Left lung (tissue), 10 donors: Measurements from ENCODE around the gene HNRNPUL1. TPM values are rescaled to one million over a fixed set of nuclear protein-coding genes. Genes with fewer than 3 reads are reported as not detected.

Source experiments
- ATAC-seq: fragments of 200-7000 bp; cut with Tn5 transposase; one replicate; pipeline ENCODE4 v1.9.1; 2020; ENCODE audit warnings: moderate library complexity
- DNase-seq, 4 donors: peaks; one replicate each; pipeline ENCODE4 v3.0.0-alpha.2; 2013 to 2020
- H3K27ac ChIP-seq, 2 donors: fragments of 200-600 bp; sonication (generic) in 1 of 2; one replicate each; pipeline versions ENCODE4 v1.5.0 to v1.8.0; 2020 to 2021
- H3K27me3 ChIP-seq, 2 donors: fragments of 200-600 bp; sonication (generic) in 1 of 2; one replicate each; pipeline versions ENCODE4 v1.5.0 to v1.8.0; 2020 to 2021
- H3K36me3 ChIP-seq, 2 donors: fragments of 200-600 bp; sonication (generic) in 1 of 2; one replicate each; pipeline versions ENCODE4 v1.5.0 to v1.8.0; 2020 to 2021
- H3K4me1 ChIP-seq, 2 donors: fragments of 200-600 bp; one replicate each; pipeline ENCODE4 v1.8.0; 2021
- H3K4me3 ChIP-seq, 2 donors: fragments of 200-600 bp; sonication (generic) in 1 of 2; one replicate each; pipeline versions ENCODE4 v1.5.0 to v1.8.0; 2020 to 2021; ENCODE audit warnings: mild to moderate bottlenecking in 1 of 2
- H3K9me3 ChIP-seq, 2 donors: fragments of 200-600 bp; sonication (generic) in 1 of 2; one replicate each; pipeline versions ENCODE4 v1.5.0 to v1.8.0; 2020 to 2021
- intact Hi-C, 2 donors: fragments of 100-400 bp; cut with DNase I; formaldehyde crosslinking; loops; one replicate each; pipeline versions ENCODE4 v1.11.2 to v1.14.2; 2022
- polyA plus RNA-seq, 6 donors: library from polyadenylated mRNA; unstranded; fragments of 120-200 nt; gene quantifications; one replicate each; pipeline ENCODE4 v1.2.1, GENCODE V29; 2013; ENCODE audit not compliant: insufficient read length in 6 of 6
- total RNA-seq, 2 donors: library from RNA; stranded (reverse); fragmentation: NEBNext Ultra II Directional; extraction: Animal tissue kit (Norgen Biotek cat#: 25700); gene quantifications; one replicate each; pipeline ENCODE4 v1.2.1, GENCODE V29; 2021
- TF ChIP-seq, protein P1 (sequence below), 2 donors: fragments of 200-600 bp; sonication (generic) in 1 of 2; IDR thresholded peaks; one replicate each; pipeline versions ENCODE4 v1.5.0 to v1.8.0; 2021; ENCODE audit warnings: antibody characterized with exemption in 2 of 2
- donor health status: DM: no; HTN: yes; CAD: no.
- donor health status: DM: no; HTN: no; CAD: no.

The HNRNPUL1 gene
- total and polyA plus RNA-seq, 8 donors = 168 to 240 (median 227) TPM

DNA sequence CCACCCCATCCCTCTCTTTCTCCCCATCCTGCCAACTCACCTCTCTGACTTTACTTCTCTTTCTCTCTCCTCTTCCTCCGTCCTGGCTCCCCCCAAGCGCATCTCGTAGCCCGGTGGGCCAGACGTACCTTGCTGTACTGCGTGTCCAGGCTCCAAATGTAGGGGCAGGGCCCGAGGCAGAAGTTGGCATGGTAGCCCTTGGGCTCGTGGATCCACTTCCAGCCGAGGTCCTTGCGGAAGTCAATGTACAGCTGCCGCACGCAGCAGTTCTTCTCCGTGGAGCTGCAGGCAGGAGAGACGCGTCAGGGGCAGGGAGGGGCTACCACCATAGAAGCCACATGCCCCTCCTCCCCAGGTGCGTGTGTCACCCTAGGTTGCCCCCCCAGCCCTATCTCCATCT is 67.8 kb downstream of the HNRNPUL1 start:
- DNase-seq (no peak), ATAC-seq (no peak)
- H3K4me1 ChIP-seq = peaks cover 11 to 75% of the 10 kb centered on the region in 2 donors
- no peak overlapping the region for H3K27ac ChIP-seq
- no peaks in the 10 kb centered on the region for H3K9me3 ChIP-seq
- no peak overlapping the region for H3K4me3 ChIP-seq
- H3K27me3 ChIP-seq = no peaks in the 10 kb centered on the region
- intact Hi-C loops = no loop called here
- TF ChIP-seq, protein P1, sequence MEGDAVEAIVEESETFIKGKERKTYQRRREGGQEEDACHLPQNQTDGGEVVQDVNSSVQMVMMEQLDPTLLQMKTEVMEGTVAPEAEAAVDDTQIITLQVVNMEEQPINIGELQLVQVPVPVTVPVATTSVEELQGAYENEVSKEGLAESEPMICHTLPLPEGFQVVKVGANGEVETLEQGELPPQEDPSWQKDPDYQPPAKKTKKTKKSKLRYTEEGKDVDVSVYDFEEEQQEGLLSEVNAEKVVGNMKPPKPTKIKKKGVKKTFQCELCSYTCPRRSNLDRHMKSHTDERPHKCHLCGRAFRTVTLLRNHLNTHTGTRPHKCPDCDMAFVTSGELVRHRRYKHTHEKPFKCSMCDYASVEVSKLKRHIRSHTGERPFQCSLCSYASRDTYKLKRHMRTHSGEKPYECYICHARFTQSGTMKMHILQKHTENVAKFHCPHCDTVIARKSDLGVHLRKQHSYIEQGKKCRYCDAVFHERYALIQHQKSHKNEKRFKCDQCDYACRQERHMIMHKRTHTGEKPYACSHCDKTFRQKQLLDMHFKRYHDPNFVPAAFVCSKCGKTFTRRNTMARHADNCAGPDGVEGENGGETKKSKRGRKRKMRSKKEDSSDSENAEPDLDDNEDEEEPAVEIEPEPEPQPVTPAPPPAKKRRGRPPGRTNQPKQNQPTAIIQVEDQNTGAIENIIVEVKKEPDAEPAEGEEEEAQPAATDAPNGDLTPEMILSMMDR (IDR thresholded peaks at IDR 0.05) = no peak
- peaks cover 0 to 57% of the 10 kb centered on the region in 2 donors for H3K36me3 ChIP-seq

DNA sequence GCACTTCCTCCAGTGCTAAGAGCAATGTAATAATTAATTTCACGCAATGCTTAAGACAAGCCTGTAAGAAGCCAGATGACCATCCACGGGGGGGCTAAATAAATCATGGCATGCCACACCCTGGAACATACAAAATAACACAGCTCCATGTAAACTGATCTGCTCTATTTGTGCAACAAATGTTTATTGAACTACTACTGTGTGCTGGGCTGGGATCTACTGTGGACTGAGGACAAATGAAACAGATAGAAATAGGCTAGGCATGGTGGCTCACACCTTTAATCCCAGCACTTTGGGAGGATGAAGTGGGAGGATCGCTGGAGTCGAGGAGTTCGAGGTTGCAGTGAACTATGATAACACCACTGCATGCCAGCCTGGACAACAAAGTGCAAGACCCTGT is 68.3 kb downstream of the HNRNPUL1 start:
- H3K9me3 ChIP-seq = no peaks in the 10 kb centered on the region
- intact Hi-C loops = no loop called here
- no peaks in the 10 kb centered on the region for H3K27me3 ChIP-seq
- DNase-seq (no peak), ATAC-seq (no peak)
- peaks cover 0 to 62% of the 10 kb centered on the region in 2 donors for H3K36me3 ChIP-seq
- no peak overlapping the region for H3K27ac ChIP-seq
- peaks cover 7 to 74% of the 10 kb centered on the region in 2 donors for H3K4me1 ChIP-seq
- H3K4me3 ChIP-seq = no peak overlapping the region
- TF ChIP-seq, protein P1 (IDR thresholded peaks at IDR 0.05) = no peak

DNA sequence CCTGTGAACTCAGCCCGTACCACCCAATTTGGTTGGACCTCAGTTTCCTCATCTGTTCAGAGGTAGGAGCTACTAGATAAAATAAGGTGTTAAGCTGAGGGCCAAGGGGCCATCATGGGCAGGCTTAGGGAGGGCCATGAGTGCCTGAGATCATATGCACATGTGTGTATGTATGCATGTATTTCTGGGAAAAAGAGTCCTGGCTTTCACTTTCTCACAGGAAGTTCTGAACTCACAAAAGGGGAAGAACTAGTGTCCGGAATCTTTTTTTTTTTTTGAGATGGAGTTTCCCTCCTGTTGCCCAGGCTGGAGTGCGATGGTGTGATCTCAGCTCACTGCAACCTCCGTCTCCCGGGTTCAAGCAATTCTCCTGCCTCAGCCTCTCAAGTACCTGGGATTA is 70.6 kb downstream of the HNRNPUL1 start:
- peak; percentile 63 for ATAC-seq
- Histone ChIP-seq H3K4me3 (peak overlapping the region in 1 of 2 donors; percentile 8), H3K27ac (peak overlapping the region in 1 of 2 donors; percentile 89), H3K27me3 (no peaks in the 10 kb centered on the region), H3K9me3 (no peaks in the 10 kb centered on the region), H3K4me1 (peaks cover 0 to 59% of the 10 kb centered on the region in 2 donors), H3K36me3 (peaks cover 0 to 76% of the 10 kb centered on the region in 2 donors)
- TF ChIP-seq, protein P1 (IDR thresholded peaks at IDR 0.05) = no peak
- DNase-seq = no peak
- intact Hi-C loops = no loop called here

DNA sequence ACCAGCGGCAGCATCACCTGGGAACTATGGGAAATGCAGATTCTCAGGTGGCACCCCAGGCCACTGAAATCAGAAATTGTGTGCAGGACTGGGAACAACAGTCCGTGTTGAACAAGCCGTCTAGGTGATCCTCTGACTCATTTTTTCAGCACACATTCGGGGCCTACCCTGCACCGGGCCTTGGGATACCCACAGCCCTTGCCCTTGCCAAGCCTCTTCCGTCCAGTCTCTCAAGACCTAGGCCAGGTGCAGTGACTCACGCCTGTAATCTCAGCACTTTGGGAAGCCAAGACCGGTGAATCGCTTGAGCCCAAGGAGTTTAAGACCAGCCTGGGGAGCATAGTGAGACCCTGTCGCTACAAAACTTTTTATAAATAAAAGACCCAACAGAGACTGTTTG is 71.3 kb downstream of the HNRNPUL1 start:
- DNase-seq (no peak), ATAC-seq (no peak)
- intact Hi-C loops = no loop called here
- no peaks in the 10 kb centered on the region for H3K9me3 ChIP-seq
- TF ChIP-seq, protein P1 (IDR thresholded peaks at IDR 0.05) = no peak
- H3K4me1 ChIP-seq = peaks cover 0 to 57% of the 10 kb centered on the region in 2 donors
- no peak overlapping the region for H3K4me3 ChIP-seq
- H3K27ac ChIP-seq = peak overlapping the region in 1 of 2 donors; percentile 89
- peaks cover 0 to 76% of the 10 kb centered on the region in 2 donors for H3K36me3 ChIP-seq
- no peaks in the 10 kb centered on the region for H3K27me3 ChIP-seq

DNA sequence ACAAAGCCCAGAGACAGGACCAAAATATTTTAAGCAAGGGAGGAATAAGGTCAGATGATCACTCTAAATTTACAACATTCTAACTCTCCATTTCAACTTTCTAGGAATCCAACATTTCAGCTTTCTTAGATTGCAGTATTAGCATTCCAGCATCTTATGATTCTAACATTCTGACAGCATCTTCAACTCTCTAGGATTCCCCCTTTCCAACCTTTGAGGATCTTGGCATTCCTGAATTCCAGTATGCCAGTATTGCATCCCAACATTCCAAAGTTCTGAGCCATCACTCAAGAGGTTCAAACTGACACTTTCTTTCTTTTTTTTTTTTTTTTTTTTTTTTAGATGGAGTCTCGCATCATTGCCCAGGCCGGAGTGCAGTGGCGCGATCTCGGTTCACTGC is 75.8 kb downstream of the HNRNPUL1 start:
- Histone ChIP-seq H3K4me1 (peaks cover 0 to 71% of the 10 kb centered on the region in 2 donors), H3K36me3 (peaks cover 0 to 91% of the 10 kb centered on the region in 2 donors), H3K9me3 (no peaks in the 10 kb centered on the region), H3K4me3 (no peak overlapping the region), H3K27me3 (no peaks in the 10 kb centered on the region), H3K27ac (no peak overlapping the region)
- intact Hi-C loops = no loop called here
- TF ChIP-seq, protein P1 (IDR thresholded peaks at IDR 0.05) = no peak
- ATAC-seq = no peak
- no peak for DNase-seq
